Neuronal stem cell (in vitro differentiated cells): ENCODE results near the gene HOXD9.

Experiments used
- DNase-seq: peaks from one replicate; pipeline ENCODE4 v3.0.0-alpha.2; 2013; ENCODE audit warnings: low spot score
- H2AFZ ChIP-seq: one replicate; pipeline ENCODE4 v1.6.1; 2013; ENCODE audit warnings: mild to moderate bottlenecking, low read length, inconsistent platforms
- H2AK5ac ChIP-seq: 2 replicates; pipeline ENCODE4 v1.6.1; 2013; ENCODE audit warnings: low read depth, mild to moderate bottlenecking, inconsistent platforms, low read length, moderate library complexity, mixed read lengths
- H2BK120ac ChIP-seq: 2 replicates; pipeline ENCODE4 v1.6.1; 2013; ENCODE audit warnings: low read depth, mild to moderate bottlenecking, inconsistent platforms, low read length, moderate library complexity, mixed read lengths
- H2BK12ac ChIP-seq: one replicate; pipeline ENCODE4 v1.6.1; 2013; ENCODE audit warnings: low read length, inconsistent platforms
- H2BK15ac ChIP-seq: 2 replicates; pipeline ENCODE4 v1.6.1; 2013; ENCODE audit warnings: mild to moderate bottlenecking, low read length, inconsistent platforms, mixed read lengths
- H2BK5ac ChIP-seq: one replicate; pipeline ENCODE4 v1.6.1; 2013; ENCODE audit warnings: inconsistent platforms, mild to moderate bottlenecking, low read length, moderate library complexity
- H3K14ac ChIP-seq: one replicate; pipeline ENCODE4 v1.6.1; 2013; ENCODE audit warnings: low read length, inconsistent platforms
- H3K18ac ChIP-seq: 2 replicates; pipeline ENCODE4 v1.6.1; 2013; ENCODE audit warnings: low read length, inconsistent platforms
- H3K23ac ChIP-seq: 2 replicates; pipeline ENCODE4 v1.6.1; 2013; ENCODE audit warnings: low read depth, mild to moderate bottlenecking, mixed read lengths, low read length, inconsistent platforms; ENCODE audit not compliant: poor library complexity
- H3K27ac ChIP-seq: replicated peaks from 3 replicates; pipeline ENCODE4 v1.5.1; 2013; ENCODE audit warnings: low read length, inconsistent platforms
- H3K27me3 ChIP-seq, 3 experiments: 2 replicates each; pipeline ENCODE4 v1.6.1; 2013; ENCODE audit warnings: low read length in 3 of 3, mild to moderate bottlenecking in 2 of 3, inconsistent platforms in 1 of 3, low read depth in 1 of 3, mixed read lengths in 1 of 3, moderate library complexity in 1 of 3; ENCODE audit not compliant: control insufficient read depth in 3 of 3, insufficient read depth in 3 of 3
- H3K36me3 ChIP-seq, 2 donors: replicated peaks in 1 of 2; 2 replicates each; pipeline ENCODE4 v1.6.1; 2013; ENCODE audit warnings: low read length in 2 of 2; ENCODE audit not compliant: control insufficient read depth in 2 of 2, insufficient read depth in 2 of 2
- H3K4ac ChIP-seq: 2 replicates; pipeline ENCODE4 v1.6.1; 2013; ENCODE audit warnings: inconsistent platforms, mild to moderate bottlenecking, low read length, moderate library complexity
- H3K4me1 ChIP-seq, 2 donors: 1 replicate in 1 of 2; 2 replicates in 1 of 2; pipeline ENCODE4 v1.6.1; 2013; ENCODE audit warnings: low read length in 2 of 2, low read depth in 1 of 2; ENCODE audit not compliant: control insufficient read depth in 2 of 2, insufficient read depth in 1 of 2
- H3K4me2 ChIP-seq: one replicate; pipeline ENCODE4 v1.6.1; 2013; ENCODE audit warnings: mild to moderate bottlenecking, low read length, inconsistent platforms; ENCODE audit not compliant: insufficient read depth, poor library complexity, severe bottlenecking
- H3K4me3 ChIP-seq, 2 donors: 2 replicates each; pipeline ENCODE4 v1.5.1; 2013; ENCODE audit warnings: low read length in 2 of 2, mild to moderate bottlenecking in 2 of 2, inconsistent platforms in 1 of 2, moderate library complexity in 1 of 2
- H3K79me1 ChIP-seq: one replicate; pipeline ENCODE4 v1.6.1; 2013; ENCODE audit warnings: low read depth, mild to moderate bottlenecking, inconsistent platforms, low read length, moderate library complexity
- H3K9ac ChIP-seq: one replicate; pipeline ENCODE4 v1.6.1; 2013; ENCODE audit warnings: mild to moderate bottlenecking, low read depth, low read length, inconsistent platforms; ENCODE audit not compliant: poor library complexity
- H3K9me3 ChIP-seq, 2 donors: replicated peaks in 1 of 2; 2 replicates each; pipeline versions ENCODE3 to v1.6.1; 2013; ENCODE audit warnings: low read length in 2 of 2, mild to moderate bottlenecking in 2 of 2, inconsistent platforms in 1 of 2, low read depth in 1 of 2, mixed read lengths in 1 of 2, moderate library complexity in 1 of 2; ENCODE audit not compliant: control insufficient read depth in 2 of 2, insufficient read depth in 1 of 2
- H4K8ac ChIP-seq: one replicate; pipeline ENCODE4 v1.6.1; 2013; ENCODE audit warnings: low read depth, mild to moderate bottlenecking, inconsistent platforms, low read length, moderate library complexity
- H4K91ac ChIP-seq: one replicate; pipeline ENCODE4 v1.6.1; 2013; ENCODE audit warnings: low read length, low read depth, mild to moderate bottlenecking, inconsistent platforms; ENCODE audit not compliant: poor library complexity
- WGBS, 2 donors: extraction: QIAGEN DNeasy Blood & Tissue Kit; methylation state at CpG; one replicate each; pipeline ENCODE4 v1.1.7; 2013; ENCODE audit warnings: missing lambda C conversion rate in 2 of 2, mixed read lengths in 1 of 2; ENCODE audit not compliant: insufficient read length in 2 of 2, insufficient replicate concordance in 1 of 2; ENCODE audit errors: extremely low coverage in 2 of 2; 5-methylcytosine and 5-hydroxymethylcytosine counted together

HOXD9 gene

DNA sequence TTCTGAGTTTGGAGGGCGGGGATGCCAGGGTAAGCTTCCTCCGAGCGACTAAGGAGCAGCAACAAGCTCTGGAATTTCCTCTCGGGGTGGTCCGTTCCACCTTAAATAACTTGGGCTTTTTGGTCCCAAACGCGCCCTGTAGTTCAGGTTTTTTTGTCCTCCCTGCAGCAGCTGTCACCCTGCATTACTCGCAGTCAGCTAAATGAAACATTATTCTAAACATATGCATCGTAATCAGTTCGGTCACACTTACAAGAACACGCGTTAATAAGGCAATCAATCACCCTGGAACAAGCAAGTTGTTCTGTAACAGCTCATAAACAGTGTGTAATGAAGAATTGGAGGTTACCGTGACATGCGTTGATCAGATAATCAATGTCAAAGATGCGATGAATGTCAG is 47.0 kb upstream of the HOXD9 start:
- no peak overlapping the region for H3K18ac ChIP-seq
- no peak overlapping the region for H4K8ac ChIP-seq
- no peaks in the 10 kb centered on the region for H3K36me3 ChIP-seq
- no peak overlapping the region for H2BK5ac ChIP-seq
- no peak overlapping the region for H3K4me2 ChIP-seq
- no peak for DNase-seq
- H3K79me1 ChIP-seq, result no peaks in the 10 kb centered on the region
- no peak overlapping the region for H2BK120ac ChIP-seq
- H2BK12ac ChIP-seq, result no peak overlapping the region
- no CpG with 5 or more reads among the region's 15 CpGs for whole genome bisulfite sequencing, 2 donors
- H3K9me3 ChIP-seq, result peaks cover 0 to 4% of the 10 kb centered on the region in 2 donors
- H3K14ac ChIP-seq, result no peak overlapping the region
- H3K4me3 ChIP-seq, result no peak overlapping the region
- H3K27me3 ChIP-seq, result peaks cover 43 to 89% (median 88%) of the 10 kb centered on the region in 3 experiments
- no peak overlapping the region for H4K91ac ChIP-seq
- H3K27ac ChIP-seq, result no peak overlapping the region
- peak overlapping the region; percentile 15 for H2AFZ ChIP-seq
- H2BK15ac ChIP-seq, result no peak overlapping the region
- no peak overlapping the region for H3K9ac ChIP-seq
- peaks cover 0 to 2% of the 10 kb centered on the region in 2 donors for H3K4me1 ChIP-seq
- no peak overlapping the region for H3K23ac ChIP-seq
- no peak overlapping the region for H3K4ac ChIP-seq
- H2AK5ac ChIP-seq, result no peak overlapping the region

DNA sequence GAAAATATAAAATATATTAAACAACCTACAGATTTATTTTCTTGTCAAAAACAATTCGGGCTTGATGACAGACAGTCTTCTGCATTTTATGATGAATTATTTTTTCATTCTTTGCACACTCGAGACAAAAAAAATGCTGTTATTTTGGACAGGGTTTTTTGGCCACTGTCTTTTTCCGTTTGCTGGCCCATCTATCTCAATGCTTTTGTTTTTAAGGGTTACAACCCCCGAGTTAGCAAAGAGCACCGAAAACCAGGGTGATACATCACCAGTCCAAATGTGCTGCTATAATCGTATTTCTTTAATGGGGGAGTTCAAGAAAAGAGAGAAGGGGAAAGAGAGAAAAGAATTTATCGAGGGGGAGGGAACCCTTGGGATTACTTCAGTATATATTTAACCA is 46.5 kb upstream of the HOXD9 start:
- no CpG with 5 or more reads among the region's 7 CpGs for WGBS, 2 donors

DNA sequence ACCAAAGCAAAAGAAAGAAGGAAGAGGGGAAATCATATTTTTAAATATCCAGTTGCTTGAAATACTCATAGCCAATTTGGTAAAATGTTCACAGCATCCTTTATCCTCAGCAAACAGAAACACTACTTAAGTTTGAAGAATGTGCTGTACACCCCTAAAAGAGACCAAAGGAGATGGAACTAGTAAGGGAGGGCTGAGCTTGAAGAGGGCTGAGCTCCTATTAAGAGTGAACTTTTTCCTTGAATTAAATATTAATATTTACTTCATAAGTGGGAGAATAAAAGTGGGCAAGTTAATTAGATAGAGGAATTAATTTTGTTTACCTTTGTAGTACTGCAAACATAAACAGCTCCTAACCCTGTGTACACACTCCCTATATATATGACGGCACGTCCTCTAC is 45.7 kb upstream of the HOXD9 start:
- Histone ChIP-seq H3K4me2 (no peak overlapping the region), H3K4me1 (peaks cover 0 to 2% of the 10 kb centered on the region in 2 donors), H2BK15ac (no peak overlapping the region), H3K14ac (no peak overlapping the region), H2BK120ac (no peak overlapping the region), H3K9me3 (peaks cover 0 to 7% of the 10 kb centered on the region in 2 donors), H3K79me1 (no peaks in the 10 kb centered on the region), H3K27me3 (peaks cover 46 to 96% (median 89%) of the 10 kb centered on the region in 3 experiments), H3K4ac (no peak overlapping the region), H3K27ac (no peak overlapping the region), H4K91ac (no peak overlapping the region), H3K23ac (no peak overlapping the region), H2BK5ac (no peak overlapping the region), H3K9ac (no peak overlapping the region), H3K18ac (no peak overlapping the region), H3K36me3 (no peaks in the 10 kb centered on the region), H2BK12ac (no peak overlapping the region), H4K8ac (no peak overlapping the region), H3K4me3 (no peak overlapping the region), H2AFZ (no peak overlapping the region), H2AK5ac (no peak overlapping the region)
- DNase-seq, result no peak
- no CpG with 5 or more reads among the region's 2 CpGs for WGBS, 2 donors

More for the DNA sequence above, 46.5 kb upstream of the HOXD9 start:
- H3K27me3 ChIP-seq, result peaks cover 49 to 93% (median 89%) of the 10 kb centered on the region in 3 experiments
- H3K9me3 ChIP-seq, result peaks cover 0 to 7% of the 10 kb centered on the region in 2 donors
- no peaks in the 10 kb centered on the region for H3K36me3 ChIP-seq
- H3K27ac ChIP-seq, result no peak overlapping the region
- no peak overlapping the region for H3K14ac ChIP-seq
- H3K4me3 ChIP-seq, result no peak overlapping the region
- no peak overlapping the region for H2AK5ac ChIP-seq
- no peak overlapping the region for H3K18ac ChIP-seq
- H3K9ac ChIP-seq, result no peak overlapping the region
- no peak overlapping the region for H2BK120ac ChIP-seq
- no peak overlapping the region for H3K23ac ChIP-seq
- H4K8ac ChIP-seq, result no peak overlapping the region
- no peak overlapping the region for H2BK5ac ChIP-seq
- H3K79me1 ChIP-seq, result no peaks in the 10 kb centered on the region
- H3K4me2 ChIP-seq, result no peak overlapping the region
- H2BK15ac ChIP-seq, result no peak overlapping the region
- H3K4ac ChIP-seq, result no peak overlapping the region
- peaks cover 0 to 2% of the 10 kb centered on the region in 2 donors for H3K4me1 ChIP-seq
- no peak overlapping the region for H4K91ac ChIP-seq
- no peak for DNase-seq
- no peak overlapping the region for H2AFZ ChIP-seq
- no peak overlapping the region for H2BK12ac ChIP-seq

DNA sequence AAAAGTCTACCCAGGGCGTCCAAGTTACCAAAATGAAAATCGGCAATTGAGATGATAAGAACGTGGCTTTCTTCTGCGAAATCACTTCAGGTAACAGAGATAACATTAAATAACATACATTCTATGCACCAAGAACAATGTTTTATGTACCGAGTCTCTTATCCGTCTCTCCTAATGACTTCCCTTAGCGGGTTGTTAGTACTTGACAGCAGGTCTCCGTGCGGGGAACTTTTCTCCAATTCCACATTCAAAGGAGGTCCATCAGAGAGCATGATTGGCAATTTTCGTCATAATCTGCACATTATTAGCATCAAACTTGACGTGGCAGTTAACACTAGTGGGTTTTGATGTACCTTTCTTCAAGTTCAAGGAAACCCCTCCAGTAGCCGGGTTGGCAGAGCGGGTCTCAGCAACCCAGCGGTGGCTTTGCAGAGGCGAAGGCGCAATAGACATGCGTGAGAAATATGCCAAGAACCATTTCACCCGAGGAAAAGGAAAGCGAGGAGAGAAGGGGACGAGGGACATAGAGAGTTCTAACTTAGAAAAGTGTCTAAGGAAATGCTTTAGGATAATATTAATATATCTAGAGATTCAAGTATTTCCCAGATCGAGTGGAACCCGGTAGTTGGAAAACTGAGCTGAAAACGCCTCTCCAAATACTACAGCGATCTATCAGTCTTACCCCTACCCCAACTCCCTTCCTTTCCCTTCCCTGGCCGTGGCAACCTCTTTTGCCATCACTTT is 43.8 kb upstream of the HOXD9 start:
- Histone ChIP-seq H3K18ac (no peak overlapping the region), H3K79me1 (no peaks in the 10 kb centered on the region), H4K8ac (no peak overlapping the region), H3K27ac (no peak overlapping the region), H2BK12ac (no peak overlapping the region), H3K4ac (no peak overlapping the region), H2AK5ac (no peak overlapping the region), H3K4me2 (no peak overlapping the region), H2AFZ (peak overlapping the region; percentile 66), H3K4me3 (no peak overlapping the region), H3K23ac (no peak overlapping the region), H3K27me3 (peaks cover 51 to 98% (median 89%) of the 10 kb centered on the region in 3 experiments), H2BK120ac (no peak overlapping the region), H3K14ac (no peak overlapping the region), H3K36me3 (no peaks in the 10 kb centered on the region), H2BK5ac (no peak overlapping the region), H3K9me3 (peaks cover 0 to 4% of the 10 kb centered on the region in 2 donors), H3K4me1 (peaks cover 0 to 2% of the 10 kb centered on the region in 2 donors), H2BK15ac (no peak overlapping the region), H3K9ac (no peak overlapping the region), H4K91ac (no peak overlapping the region)
- no CpG with 5 or more reads among the region's 25 CpGs for WGBS, 2 donors
- no peak for DNase-seq
